ENCODE data around the gene E2F6. TPM values are rescaled to one million over a fixed set of nuclear protein-coding genes. Genes with fewer than 3 reads are reported as not detected.

E2F6 gene
- total RNA-seq, 1 donor from 2014 or later = 23.1 TPM

- no peak for TF ChIP-seq CTCF (IDR thresholded peaks at IDR 0.05; ENCODE audit: unreplicated experiment)
- H3K36me3 Mint-ChIP-seq = no peaks in the 10 kb centered on the region
- no peak for DNase-seq (ENCODE audit: low spot score in 2 of 2, unreplicated experiment in 2 of 2)
- H3K9me3 Mint-ChIP-seq = no peaks in the 10 kb centered on the region
- H3K27me3 Mint-ChIP-seq (ENCODE audit: low read depth) = no peaks in the 10 kb centered on the region
- peaks cover 22% of the 10 kb centered on the region for H3K4me1 Mint-ChIP-seq
- no peak overlapping the region for H3K4me3 Mint-ChIP-seq
- H3K27ac Mint-ChIP-seq = no peak overlapping the region
Measured at GRCh38 chr2:11409572-11409959, 56.4 kb downstream of the E2F6 start.

- peaks cover 22% of the 10 kb centered on the region for H3K4me1 Mint-ChIP-seq
- no peak overlapping the region for H3K27ac Mint-ChIP-seq
- no peaks in the 10 kb centered on the region for H3K9me3 Mint-ChIP-seq
- DNase-seq (ENCODE audit: low spot score in 2 of 2, unreplicated experiment in 2 of 2) = no peak
- H3K4me3 Mint-ChIP-seq = no peak overlapping the region
- no peak for TF ChIP-seq CTCF (IDR thresholded peaks at IDR 0.05; ENCODE audit: unreplicated experiment)
- no peaks in the 10 kb centered on the region for H3K36me3 Mint-ChIP-seq
- H3K27me3 Mint-ChIP-seq (ENCODE audit: low read depth) = no peaks in the 10 kb centered on the region
Measured at GRCh38 chr2:11408959-11409571, 56.9 kb downstream of the E2F6 start.

GRCh38 chr2:11407413-11407812, 58.5 kb downstream of the E2F6 start:
- H3K27ac Mint-ChIP-seq = no peak overlapping the region
- no peaks in the 10 kb centered on the region for H3K9me3 Mint-ChIP-seq
- H3K4me3 Mint-ChIP-seq = no peak overlapping the region
- DNase-seq (ENCODE audit: low spot score in 2 of 2, unreplicated experiment in 2 of 2) = no peak
- H3K36me3 Mint-ChIP-seq = no peaks in the 10 kb centered on the region
- no peaks in the 10 kb centered on the region for H3K27me3 Mint-ChIP-seq (ENCODE audit: low read depth)
- H3K4me1 Mint-ChIP-seq = peaks cover 22% of the 10 kb centered on the region
- TF ChIP-seq CTCF (IDR thresholded peaks at IDR 0.05; ENCODE audit: unreplicated experiment) = no peak

- no peak for TF ChIP-seq CTCF (IDR thresholded peaks at IDR 0.05; ENCODE audit: unreplicated experiment)
- Mint-ChIP-seq H3K9me3 (no peaks in the 10 kb centered on the region), H3K27ac (peak overlapping the region; percentile 79), H3K4me1 (peaks cover 22% of the 10 kb centered on the region), H3K4me3 (no peak overlapping the region), H3K27me3 (ENCODE audit: low read depth) (no peaks in the 10 kb centered on the region), H3K36me3 (no peaks in the 10 kb centered on the region)
- no peak for DNase-seq (ENCODE audit: low spot score in 2 of 2, unreplicated experiment in 2 of 2)
Measured at GRCh38 chr2:11406958-11407381, 59.0 kb downstream of the E2F6 start.

- DNase-seq (ENCODE audit: low spot score in 2 of 2, unreplicated experiment in 2 of 2) = no peak
- H3K4me3 Mint-ChIP-seq = no peak overlapping the region
- H3K36me3 Mint-ChIP-seq = no peaks in the 10 kb centered on the region
- peak overlapping the region; percentile 79 for H3K27ac Mint-ChIP-seq
- no peak for TF ChIP-seq CTCF (IDR thresholded peaks at IDR 0.05; ENCODE audit: unreplicated experiment)
- H3K27me3 Mint-ChIP-seq (ENCODE audit: low read depth) = no peaks in the 10 kb centered on the region
- H3K4me1 Mint-ChIP-seq = peaks cover 22% of the 10 kb centered on the region
- H3K9me3 Mint-ChIP-seq = no peaks in the 10 kb centered on the region
Measured at GRCh38 chr2:11406267-11406957, 59.5 kb downstream of the E2F6 start.
